Fibroblast of lung (primary cell): Measurements from ENCODE around the gene ACRBP. TPM values are rescaled to one million over a fixed set of nuclear protein-coding genes. Genes with fewer than 3 reads are reported as not detected.
A peak's percentile ranks its signal among the peaks of the same experiment; 100 is the strongest.

Source experiments
- DNase-seq, 2 donors: peaks; one replicate each; pipeline versions ENCODE4 v3.0.0 to v3.0.0-alpha.2; 2010; ENCODE audit warnings: low read depth in 2 of 2
- H2AFZ ChIP-seq: 2 replicates; pipeline ENCODE4 v1.5.1; 2012; ENCODE audit warnings: low read length, control low read depth, inconsistent platforms
- H3K27ac ChIP-seq: 2 replicates; pipeline ENCODE4 v1.5.1; 2011; ENCODE audit warnings: low read length, control low read depth; ENCODE audit not compliant: insufficient read depth
- H3K27me3 ChIP-seq: 2 replicates; pipeline ENCODE4 v1.5.1; 2011; ENCODE audit warnings: mild to moderate bottlenecking, low read length; ENCODE audit not compliant: control insufficient read depth, insufficient read depth
- H3K36me3 ChIP-seq: 2 replicates; pipeline ENCODE4 v1.5.1; 2011; ENCODE audit warnings: low read length; ENCODE audit not compliant: control insufficient read depth, insufficient read depth
- H3K4me1 ChIP-seq: 2 replicates; pipeline ENCODE4 v1.5.1; 2011; ENCODE audit warnings: low read length; ENCODE audit not compliant: control insufficient read depth, insufficient read depth; ENCODE audit errors: extremely low read depth
- H3K4me2 ChIP-seq: 2 replicates; pipeline ENCODE4 v1.5.1; 2011; ENCODE audit warnings: low read length, control low read depth; ENCODE audit not compliant: insufficient read depth; ENCODE audit errors: extremely low read depth
- H3K4me3 ChIP-seq, 4 experiments: fragments of 200-600 bp in 1 of 4; sonication (generic) in 1 of 4; replicated peaks in 1 of 4; 2 replicates each; pipeline ENCODE4 v1.5.1; 2011 to 2016; ENCODE audit warnings: low read length in 4 of 4, low read depth in 3 of 4, mild to moderate bottlenecking in 3 of 4, control low read depth in 2 of 4, inconsistent platforms in 1 of 4, mixed read lengths in 1 of 4; ENCODE audit not compliant: insufficient read depth in 1 of 4; ENCODE audit errors: control extremely low read depth in 1 of 4
- H3K79me2 ChIP-seq: 2 replicates; pipeline ENCODE4 v1.5.1; 2012; ENCODE audit warnings: mild to moderate bottlenecking, low read length, inconsistent platforms; ENCODE audit not compliant: control insufficient read depth, insufficient read depth
- H3K9ac ChIP-seq: 2 replicates; pipeline ENCODE4 v1.5.1; 2011; ENCODE audit warnings: mild to moderate bottlenecking, low read length, control low read depth; ENCODE audit not compliant: insufficient read depth
- H3K9me3 ChIP-seq: 2 replicates; pipeline ENCODE4 v1.5.1; 2012; ENCODE audit warnings: low read depth, low read length; ENCODE audit not compliant: control insufficient read depth, insufficient read depth
- H4K20me1 ChIP-seq: 2 replicates; pipeline ENCODE4 v1.5.1; 2011; ENCODE audit warnings: low read length; ENCODE audit not compliant: control insufficient read depth, insufficient read depth; ENCODE audit errors: extremely low read depth
- CTCF ChIP-seq, 2 donors: IDR thresholded peaks in 1 of 2; conservative IDR thresholded peaks in 1 of 2; 1 replicate in 1 of 2; 2 replicates in 1 of 2; pipeline ENCODE4 v1.5.1; 2011 to 2012; ENCODE audit warnings: low read length in 2 of 2, control low read depth in 1 of 2, inconsistent platforms in 1 of 2, low read depth in 1 of 2, mild to moderate bottlenecking in 1 of 2
- EZH2 ChIP-seq: IDR thresholded peaks from 2 replicates; pipeline ENCODE4 v1.5.1; 2012; ENCODE audit warnings: low read length, control low read depth, mild to moderate bottlenecking; ENCODE audit errors: missing control alignments
- polyA plus RNA-seq, 2 donors: library from polyadenylated mRNA; depleted of rRNA in 1 of 2; stranded (reverse) in 1 of 2; unstranded in 1 of 2; fragments of >200 nt; gene quantifications; 2 replicates each; pipeline ENCODE4 v1.2.1, GENCODE V29; 2011 to 2012; ENCODE audit warnings: missing spikeins in 1 of 2
- total RNA-seq: library from RNA; depleted of rRNA; stranded (reverse); fragments of >200 nt; gene quantifications from 2 replicates; pipeline ENCODE4 v1.2.1, GENCODE V29; 2014

Gene ACRBP
- total and polyA plus RNA-seq, 2 donors (not counting 1 experiment from before 2014, with no cell fraction given), result 0.33 to 0.50 TPM

- Histone ChIP-seq H3K27ac (no peak overlapping the region), H3K4me3 (peak overlapping the region in 2 of 4 experiments; percentile 35 to 49), H2AFZ (no peak overlapping the region), H3K27me3 (peaks cover 5% of the 10 kb centered on the region), H3K9me3 (no peaks in the 10 kb centered on the region), H3K4me1 (no peaks in the 10 kb centered on the region), H3K79me2 (no peaks in the 10 kb centered on the region), H3K4me2 (peak overlapping the region; percentile 46), H3K9ac (no peak overlapping the region), H4K20me1 (no peaks in the 10 kb centered on the region), H3K36me3 (peaks cover 5% of the 10 kb centered on the region)
- DNase-seq, result no peak
- TF ChIP-seq EZH2, result no peak
- TF ChIP-seq CTCF (conservative IDR thresholded peaks at IDR 0.05 in 1 of 2, IDR thresholded peaks at IDR 0.05 in 1 of 2; ENCODE audit: low read depth in 1 of 2, low read length in 2 of 2), result no peak
These were observed 753 bp downstream of the ACRBP start for GRCh38 chr12:6646276-6647082.

GRCh38 chr12:6644903-6645302 is 2.3 kb downstream of the ACRBP start:
- Histone ChIP-seq H3K9ac (no peak overlapping the region), H3K4me2 (no peak overlapping the region), H4K20me1 (no peaks in the 10 kb centered on the region), H2AFZ (no peak overlapping the region), H3K27me3 (peaks cover 5% of the 10 kb centered on the region), H3K27ac (no peak overlapping the region), H3K4me1 (no peaks in the 10 kb centered on the region), H3K4me3 (no peak overlapping the region), H3K36me3 (peaks cover 2% of the 10 kb centered on the region), H3K79me2 (no peaks in the 10 kb centered on the region), H3K9me3 (no peaks in the 10 kb centered on the region)
- TF ChIP-seq CTCF (conservative IDR thresholded peaks at IDR 0.05 in 1 of 2, IDR thresholded peaks at IDR 0.05 in 1 of 2; ENCODE audit: low read depth in 1 of 2, low read length in 2 of 2) (peak in 1 of 2 donors; percentile 26), EZH2 (no peak)
- DNase-seq, result no peak

- TF ChIP-seq EZH2, result no peak
- TF ChIP-seq CTCF (conservative IDR thresholded peaks at IDR 0.05 in 1 of 2, IDR thresholded peaks at IDR 0.05 in 1 of 2; ENCODE audit: low read depth in 1 of 2, low read length in 2 of 2), result no peak
- Histone ChIP-seq H2AFZ (no peak overlapping the region), H3K36me3 (peaks cover 2% of the 10 kb centered on the region), H4K20me1 (no peaks in the 10 kb centered on the region), H3K27me3 (peaks cover 9% of the 10 kb centered on the region), H3K4me1 (no peaks in the 10 kb centered on the region), H3K4me2 (no peak overlapping the region), H3K27ac (no peak overlapping the region), H3K4me3 (no peak overlapping the region), H3K79me2 (no peaks in the 10 kb centered on the region), H3K9ac (no peak overlapping the region), H3K9me3 (no peaks in the 10 kb centered on the region)
- DNase-seq, result no peak
These were observed 3.0 kb downstream of the ACRBP start for GRCh38 chr12:6644257-6644596.
